ENCODE data around the gene PMEPA1.

Gene PMEPA1

GRCh38 chr20:57689745-57690481 lies 19.9 kb downstream of the PMEPA1 start:
- in situ Hi-C loops (cut with MboI; ENCODE audit: low pct_unique_long_range_greater_than_20kb, low sequenced_read_pairs, unreplicated experiment), result no loop called here
- DNase-seq (ENCODE audit: low spot score), result no peak
- TF ChIP-seq CTCF (IDR thresholded peaks at IDR 0.05; ENCODE audit: extremely low read depth, insufficient read depth, missing control alignments), result no peak

GRCh38 chr20:57688864-57689263 lies 21.0 kb downstream of the PMEPA1 start:
- no peak for TF ChIP-seq CTCF (IDR thresholded peaks at IDR 0.05; ENCODE audit: extremely low read depth, insufficient read depth, missing control alignments)
- in situ Hi-C loops (cut with MboI; ENCODE audit: low pct_unique_long_range_greater_than_20kb, low sequenced_read_pairs, unreplicated experiment), result no loop called here
- no peak for DNase-seq (ENCODE audit: low spot score)

- no peak for TF ChIP-seq CTCF (IDR thresholded peaks at IDR 0.05; ENCODE audit: extremely low read depth, insufficient read depth, missing control alignments)
- DNase-seq (ENCODE audit: low spot score), result no peak
- in situ Hi-C loops (cut with MboI; ENCODE audit: low pct_unique_long_range_greater_than_20kb, low sequenced_read_pairs, unreplicated experiment), result no loop called here
Observed at GRCh38 chr20:57688295-57688694, 21.5 kb downstream of the PMEPA1 start.

GRCh38 chr20:57686931-57687652 lies 22.7 kb downstream of the PMEPA1 start:
- in situ Hi-C loops (cut with MboI; ENCODE audit: low pct_unique_long_range_greater_than_20kb, low sequenced_read_pairs, unreplicated experiment), result no loop called here
- TF ChIP-seq CTCF (IDR thresholded peaks at IDR 0.05; ENCODE audit: extremely low read depth, insufficient read depth, missing control alignments), result no peak
- peak; percentile 54 for DNase-seq (ENCODE audit: low spot score)

- DNase-seq (ENCODE audit: low spot score), result no peak
- in situ Hi-C loops (cut with MboI; ENCODE audit: low pct_unique_long_range_greater_than_20kb, low sequenced_read_pairs, unreplicated experiment), result no loop called here
- no peak for TF ChIP-seq CTCF (IDR thresholded peaks at IDR 0.05; ENCODE audit: extremely low read depth, insufficient read depth, missing control alignments)
Observed at GRCh38 chr20:57685146-57685758, 24.6 kb downstream of the PMEPA1 start.

GRCh38 chr20:57684808-57685140 lies 25.0 kb downstream of the PMEPA1 start:
- no peak for DNase-seq (ENCODE audit: low spot score)
- in situ Hi-C loops (cut with MboI; ENCODE audit: low pct_unique_long_range_greater_than_20kb, low sequenced_read_pairs, unreplicated experiment), result no loop called here

More at GRCh38 chr20:57684808-57685140, 25.0 kb downstream of the PMEPA1 start:
- TF ChIP-seq CTCF (IDR thresholded peaks at IDR 0.05; ENCODE audit: extremely low read depth, insufficient read depth, missing control alignments), result no peak

Data from GM13977 (cell line).